Ovary (tissue), 9 donors: ENCODE results near the gene MAST2. TPM values are rescaled to one million over a fixed set of nuclear protein-coding genes. Genes with fewer than 3 reads are reported as not detected.

Experiments used
- DNase-seq, 5 donors: peaks; one replicate each; pipeline ENCODE4 v3.0.0-alpha.2; 2019 to 2020
- H3K27ac ChIP-seq, 2 donors: fragments of 200-600 bp; one replicate each; pipeline versions ENCODE4 v1.5.1 to v1.8.0; 2019 to 2022
- H3K27me3 ChIP-seq: fragments of 200-600 bp; one replicate; pipeline ENCODE4 v1.8.0; 2022
- H3K36me3 ChIP-seq: fragments of 200-600 bp; sonication (generic); one replicate; pipeline ENCODE4 v1.5.1; 2019
- H3K4me1 ChIP-seq: one replicate; pipeline ENCODE4 v1.8.1; 2013; ENCODE audit warnings: mild to moderate bottlenecking, moderate library complexity; ENCODE audit not compliant: insufficient read depth
- H3K4me3 ChIP-seq: fragments of 200-600 bp; sonication (generic); one replicate; pipeline ENCODE4 v1.5.1; 2017
- H3K9me3 ChIP-seq, 2 donors: fragments of 200-600 bp in 1 of 2; sonication (generic) in 1 of 2; one replicate each; pipeline versions ENCODE4 v1.5.1 to v1.8.1; 2013 to 2019; ENCODE audit warnings: mild to moderate bottlenecking in 1 of 2, moderate library complexity in 1 of 2
- EP300 ChIP-seq: sonication (generic); formaldehyde crosslinking; IDR thresholded peaks from one replicate; pipeline ENCODE4 v1.6.1; 2017; ENCODE audit warnings: antibody characterized with exemption
- POLR2A ChIP-seq: fragments of 450-650 bp; IDR thresholded peaks from one replicate; pipeline ENCODE4 v1.6.1; 2017; ENCODE audit warnings: antibody characterized with exemption, mild to moderate bottlenecking, moderate library complexity
- WGBS, 3 donors: extraction: QIAGEN DNeasy Blood & Tissue Kit in 1 of 3; methylation state at CpG; one replicate each; pipeline versions ENCODE4 v1.1.5 to v1.1.7; 2013 to 2017; 5-methylcytosine and 5-hydroxymethylcytosine counted together
- intact Hi-C, 4 donors: fragments of 100-400 bp; cut with DNase I; formaldehyde crosslinking; loops; one replicate each; pipeline versions ENCODE4 v1.11.0 to v1.15.1; 2022 to 2023
- polyA plus RNA-seq, 2 donors: library from polyadenylated mRNA; stranded (reverse); fragments of 200-250 nt in 1 of 2; fragments of 350-450 nt in 1 of 2; fragmentation: Illumina TruSeq in 1 of 2; extraction: RNeasy Lipid Tissue Mini Kit (QIAGEN cat#74804) in 1 of 2; gene quantifications; one replicate each; pipeline ENCODE4 v1.2.3, GENCODE V29; 2013 to 2014
- total RNA-seq, 7 donors: library from RNA; depleted of rRNA in 2 of 7; stranded (reverse); fragments of >200 nt in 2 of 7; fragmentation: NEBNext Ultra II Directional in 3 of 7; extraction: Animal tissue kit (Norgen Biotek cat#: 25700) in 3 of 7; gene quantifications; one replicate each; pipeline versions ENCODE4 v1.1.0 to v1.2.4, GENCODE V29; 2016 to 2023
- TF ChIP-seq, protein P1 (sequence below), 3 donors: fragments of 450-650 bp in 2 of 3; fragments of 200-600 bp in 1 of 3; IDR thresholded peaks; one replicate each; pipeline versions ENCODE4 v1.5.1 to v1.8.0; 2016 to 2022; ENCODE audit warnings: antibody characterized with exemption in 3 of 3, mild to moderate bottlenecking in 1 of 3
- donor health status: DM: no; HTN: no; CAD: no; lungs with moderate emphysema.
- donor health status: DM: no; HTN: no; CAD: no.
- donor health status: Bipolar disorder and iron deficiency.
- donor health status: DM: yes; HTN: yes; CAD: no.
- donor health status: DM: no; HTN: no; CAD: no.
- donor health status: DM: yes; HTN: yes; CAD: no.

The MAST2 gene
- total and polyA plus RNA-seq, 9 donors = 22.6 to 50.4 (median 31.7) TPM

DNA sequence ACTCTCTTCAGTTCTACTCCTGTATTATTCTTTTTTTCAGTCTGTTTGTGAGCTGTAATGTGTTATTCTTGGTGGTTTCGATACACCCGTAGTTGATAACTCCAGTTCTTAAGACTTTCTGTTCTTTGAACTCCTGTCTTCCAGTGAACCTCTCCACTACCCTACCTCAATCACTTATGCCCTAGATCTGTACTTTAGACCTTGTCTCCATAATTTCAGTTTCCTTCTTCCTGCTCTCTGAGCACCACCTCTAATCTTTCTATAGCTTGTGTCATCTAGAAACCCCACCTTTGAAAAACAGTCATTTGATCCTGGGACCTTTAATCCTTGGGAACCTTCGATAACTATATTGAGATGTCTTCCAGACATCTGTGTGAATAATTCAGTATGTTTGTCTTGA lies 169.7 kb downstream of the MAST2 start:
- no peaks in the 10 kb centered on the region for H3K27me3 ChIP-seq
- WGBS, 3 donors = 94 to 96% (median 95%) methylated on average over 3 of the region's 3 CpGs

DNA sequence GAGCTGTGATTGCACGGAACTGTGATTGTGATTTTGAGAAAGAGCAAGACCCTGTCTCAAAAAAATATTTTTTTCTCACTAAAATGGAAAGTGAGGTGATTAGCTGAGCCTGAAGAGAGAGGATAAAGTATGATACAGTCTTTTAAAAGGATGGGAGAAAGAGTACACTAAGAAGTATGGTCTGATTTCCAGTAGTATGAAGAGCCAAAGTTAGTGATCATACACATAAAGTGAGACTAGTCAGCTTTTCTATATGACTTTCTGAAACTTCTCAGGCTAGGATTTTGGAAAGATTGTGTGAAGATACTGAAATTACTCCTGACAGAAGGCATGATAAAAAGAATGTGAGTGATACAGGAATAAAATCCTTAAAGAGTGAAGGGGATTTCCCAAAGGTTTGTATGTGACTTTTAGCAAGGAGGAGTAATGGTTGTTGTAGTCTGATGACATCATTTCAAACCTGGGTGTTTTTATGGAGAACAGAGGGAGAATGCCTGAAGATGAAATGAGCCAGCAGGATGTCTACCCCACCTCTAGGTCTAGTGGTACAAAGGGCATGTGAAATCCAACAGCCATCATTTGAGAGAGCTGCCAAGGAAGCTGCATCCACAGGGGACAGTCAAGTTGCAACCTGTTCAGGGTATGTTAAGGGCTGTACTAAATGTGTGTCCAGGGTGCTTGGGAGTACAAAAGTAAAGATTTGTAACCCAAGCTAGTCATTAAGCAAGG lies 171.3 kb downstream of the MAST2 start:
- TF ChIP-seq EP300 (no peak), POLR2A (no peak)
- TF ChIP-seq, protein P1, sequence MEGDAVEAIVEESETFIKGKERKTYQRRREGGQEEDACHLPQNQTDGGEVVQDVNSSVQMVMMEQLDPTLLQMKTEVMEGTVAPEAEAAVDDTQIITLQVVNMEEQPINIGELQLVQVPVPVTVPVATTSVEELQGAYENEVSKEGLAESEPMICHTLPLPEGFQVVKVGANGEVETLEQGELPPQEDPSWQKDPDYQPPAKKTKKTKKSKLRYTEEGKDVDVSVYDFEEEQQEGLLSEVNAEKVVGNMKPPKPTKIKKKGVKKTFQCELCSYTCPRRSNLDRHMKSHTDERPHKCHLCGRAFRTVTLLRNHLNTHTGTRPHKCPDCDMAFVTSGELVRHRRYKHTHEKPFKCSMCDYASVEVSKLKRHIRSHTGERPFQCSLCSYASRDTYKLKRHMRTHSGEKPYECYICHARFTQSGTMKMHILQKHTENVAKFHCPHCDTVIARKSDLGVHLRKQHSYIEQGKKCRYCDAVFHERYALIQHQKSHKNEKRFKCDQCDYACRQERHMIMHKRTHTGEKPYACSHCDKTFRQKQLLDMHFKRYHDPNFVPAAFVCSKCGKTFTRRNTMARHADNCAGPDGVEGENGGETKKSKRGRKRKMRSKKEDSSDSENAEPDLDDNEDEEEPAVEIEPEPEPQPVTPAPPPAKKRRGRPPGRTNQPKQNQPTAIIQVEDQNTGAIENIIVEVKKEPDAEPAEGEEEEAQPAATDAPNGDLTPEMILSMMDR (IDR thresholded peaks at IDR 0.05) = no peak
- H3K27ac ChIP-seq = no peak overlapping the region
- intact Hi-C loops = no loop called here
- H3K36me3 ChIP-seq = no peaks in the 10 kb centered on the region
- no peak overlapping the region for H3K4me3 ChIP-seq
- H3K27me3 ChIP-seq = no peaks in the 10 kb centered on the region
- DNase-seq = no peak
- H3K9me3 ChIP-seq = no peaks in the 10 kb centered on the region
- H3K4me1 ChIP-seq = peaks cover 1% of the 10 kb centered on the region
- 95 to 100% (median 97%) methylated on average over 1 of the region's 1 CpG for WGBS, 3 donors

More for the DNA sequence above, 169.7 kb downstream of the MAST2 start:
- TF ChIP-seq EP300 = no peak
- TF ChIP-seq POLR2A = no peak
- TF ChIP-seq, protein P1 (IDR thresholded peaks at IDR 0.05) = no peak
- peaks cover 1% of the 10 kb centered on the region for H3K4me1 ChIP-seq
- H3K9me3 ChIP-seq = no peaks in the 10 kb centered on the region
- no peak for DNase-seq
- no peaks in the 10 kb centered on the region for H3K36me3 ChIP-seq
- intact Hi-C loops = no loop called here
- no peak overlapping the region for H3K27ac ChIP-seq
- no peak overlapping the region for H3K4me3 ChIP-seq

DNA sequence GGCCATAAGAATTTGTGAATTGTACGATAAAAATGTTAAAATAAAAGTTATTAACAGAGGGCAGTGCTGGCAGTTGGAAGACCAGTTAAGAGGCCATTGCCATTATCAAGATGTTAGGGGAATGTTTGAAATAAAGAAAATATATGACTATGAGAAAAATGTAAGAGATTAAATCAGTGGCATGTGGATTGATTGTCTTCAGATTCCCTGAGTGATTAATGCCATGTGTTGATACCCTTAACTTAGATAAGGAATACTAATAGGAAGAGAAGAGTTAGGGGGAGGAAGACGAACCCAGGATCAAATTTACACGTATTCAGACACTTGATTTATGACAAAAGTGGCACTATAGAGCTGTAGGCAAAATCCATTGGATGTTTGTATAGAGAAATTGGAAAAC lies 173.2 kb downstream of the MAST2 start:
- no peaks in the 10 kb centered on the region for H3K9me3 ChIP-seq
- no peaks in the 10 kb centered on the region for H3K27me3 ChIP-seq
- 88 to 93% (median 91%) methylated on average over 3 of the region's 3 CpGs for WGBS, 3 donors
- H3K4me1 ChIP-seq = no peaks in the 10 kb centered on the region
- intact Hi-C loops = no loop called here
- H3K36me3 ChIP-seq = no peaks in the 10 kb centered on the region
- TF ChIP-seq, protein P1 (IDR thresholded peaks at IDR 0.05) = no peak
- no peak for TF ChIP-seq POLR2A
- no peak for TF ChIP-seq EP300
- DNase-seq = no peak
- H3K27ac ChIP-seq = no peak overlapping the region
- no peak overlapping the region for H3K4me3 ChIP-seq

DNA sequence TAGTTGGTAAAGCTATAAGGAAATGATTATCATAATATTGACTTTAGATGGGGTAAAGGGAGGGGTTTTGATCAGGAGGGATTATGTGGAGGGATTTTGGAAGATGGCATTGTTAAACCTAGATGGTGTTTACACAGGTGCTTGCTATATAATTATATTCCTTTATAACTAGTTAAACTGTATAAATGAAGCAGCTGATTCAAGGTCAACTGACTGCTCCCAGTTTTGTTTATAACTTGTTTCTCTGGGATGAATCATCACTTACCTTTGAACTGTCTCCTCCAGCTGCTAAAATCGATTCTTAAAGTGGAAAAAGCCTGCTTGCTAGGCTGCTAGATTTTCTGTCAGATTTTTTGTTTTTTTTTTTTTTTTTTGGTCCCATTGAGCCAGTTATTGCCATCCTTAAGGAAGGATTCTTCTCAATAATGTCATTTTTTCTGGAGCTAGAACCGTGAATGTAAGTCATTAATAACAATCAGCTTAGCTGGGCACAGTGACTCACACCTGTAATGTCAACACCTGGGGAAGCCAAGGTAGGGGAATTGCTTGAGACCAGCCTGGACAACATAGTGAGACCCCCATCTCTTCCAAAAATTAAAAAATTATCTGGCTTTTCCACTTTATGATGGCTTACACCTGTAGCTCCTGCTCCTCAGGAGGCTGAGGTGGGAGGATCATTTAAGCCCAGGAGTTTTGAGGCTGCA lies 175.8 kb downstream of the MAST2 start:
- Histone ChIP-seq H3K9me3 (no peaks in the 10 kb centered on the region), H3K27ac (no peak overlapping the region), H3K27me3 (no peaks in the 10 kb centered on the region), H3K4me3 (no peak overlapping the region), H3K36me3 (no peaks in the 10 kb centered on the region), H3K4me1 (no peaks in the 10 kb centered on the region)
- no peak for DNase-seq
- intact Hi-C loops = no loop called here
- 10 to 31% (median 15%) methylated on average over 2 of the region's 2 CpGs for WGBS, 3 donors
- TF ChIP-seq, protein P1 (IDR thresholded peaks at IDR 0.05) = no peak
- no peak for TF ChIP-seq POLR2A
- TF ChIP-seq EP300 = no peak
